22Rv1 (cell line): Measurements from ENCODE around the gene CEP120.

Experiments used
- ZFX ChIP-seq: fragments of 450-650 bp; IDR thresholded peaks from 2 replicates; pipeline ENCODE4 v1.6.1; 2017; ENCODE audit warnings: antibody characterized with exemption, borderline replicate concordance
- TF ChIP-seq, protein P1 (sequence below): fragments of 450-650 bp; IDR thresholded peaks from 2 replicates; pipeline ENCODE4 v1.5.1; 2017; ENCODE audit warnings: mild to moderate bottlenecking

DNA sequence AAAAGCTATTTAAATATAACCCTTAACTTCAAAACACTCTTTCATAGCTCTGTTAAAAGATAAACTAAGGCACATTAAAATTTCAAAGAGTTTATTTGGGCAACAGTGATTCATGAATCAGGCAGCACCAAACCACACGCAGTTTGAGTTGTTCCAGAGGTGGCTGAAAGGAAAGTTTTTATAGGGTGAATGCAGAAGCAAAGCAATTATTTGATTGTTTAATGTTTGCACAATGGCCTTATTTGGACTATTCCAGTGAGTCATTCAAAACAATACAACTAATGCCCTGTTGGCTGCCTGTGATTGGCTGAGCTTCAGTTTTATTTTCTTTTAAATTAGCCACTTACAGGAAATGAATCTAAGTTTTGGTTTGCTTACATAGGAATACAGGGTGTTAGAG, 125.3 kb downstream of the CEP120 start:
- TF ChIP-seq, protein P1, sequence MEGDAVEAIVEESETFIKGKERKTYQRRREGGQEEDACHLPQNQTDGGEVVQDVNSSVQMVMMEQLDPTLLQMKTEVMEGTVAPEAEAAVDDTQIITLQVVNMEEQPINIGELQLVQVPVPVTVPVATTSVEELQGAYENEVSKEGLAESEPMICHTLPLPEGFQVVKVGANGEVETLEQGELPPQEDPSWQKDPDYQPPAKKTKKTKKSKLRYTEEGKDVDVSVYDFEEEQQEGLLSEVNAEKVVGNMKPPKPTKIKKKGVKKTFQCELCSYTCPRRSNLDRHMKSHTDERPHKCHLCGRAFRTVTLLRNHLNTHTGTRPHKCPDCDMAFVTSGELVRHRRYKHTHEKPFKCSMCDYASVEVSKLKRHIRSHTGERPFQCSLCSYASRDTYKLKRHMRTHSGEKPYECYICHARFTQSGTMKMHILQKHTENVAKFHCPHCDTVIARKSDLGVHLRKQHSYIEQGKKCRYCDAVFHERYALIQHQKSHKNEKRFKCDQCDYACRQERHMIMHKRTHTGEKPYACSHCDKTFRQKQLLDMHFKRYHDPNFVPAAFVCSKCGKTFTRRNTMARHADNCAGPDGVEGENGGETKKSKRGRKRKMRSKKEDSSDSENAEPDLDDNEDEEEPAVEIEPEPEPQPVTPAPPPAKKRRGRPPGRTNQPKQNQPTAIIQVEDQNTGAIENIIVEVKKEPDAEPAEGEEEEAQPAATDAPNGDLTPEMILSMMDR: no peak
- TF ChIP-seq ZFX: no peak
